ENCODE data around the gene ISLR.

The ISLR gene

DNA sequence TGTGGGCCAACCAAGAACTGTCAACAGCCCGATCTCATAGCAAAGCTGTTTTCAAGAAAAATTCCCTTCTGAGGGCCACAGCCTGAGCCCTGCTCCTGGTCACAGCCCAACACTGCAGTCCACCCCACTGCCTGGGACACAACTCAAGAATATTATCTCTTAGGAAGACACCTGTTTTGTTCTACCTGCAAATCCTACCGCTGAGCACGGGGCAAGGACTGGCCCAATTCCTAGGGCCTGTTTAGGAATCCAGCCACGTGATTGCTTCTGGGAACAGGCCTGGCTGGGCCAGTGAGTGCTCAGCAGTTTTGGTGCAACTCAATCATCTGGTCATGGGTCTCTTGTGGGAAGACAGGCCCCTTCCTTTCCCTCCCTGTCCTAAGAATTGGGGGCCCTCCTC lies 34.9 kb upstream of the ISLR start:
- Histone ChIP-seq H3K4me1 (ENCODE audit: insufficient read depth, low read length) (peaks cover 53% of the 10 kb centered on the region), H3K4me3 (ENCODE audit: low read length) (no peak overlapping the region), H3K9me3 (ENCODE audit: insufficient read depth, low read depth, low read length) (no peaks in the 10 kb centered on the region), H3K27ac (ENCODE audit: low read depth, low read length) (no peak overlapping the region), H3K9ac (ENCODE audit: low read depth, low read length) (no peak overlapping the region), H3K27me3 (ENCODE audit: insufficient read depth, low read length) (peaks cover 64% of the 10 kb centered on the region), H3K36me3 (ENCODE audit: insufficient read depth, low read length) (no peaks in the 10 kb centered on the region)
- WGBS, result 86% methylated on average over 4 of the region's 4 CpGs

DNA sequence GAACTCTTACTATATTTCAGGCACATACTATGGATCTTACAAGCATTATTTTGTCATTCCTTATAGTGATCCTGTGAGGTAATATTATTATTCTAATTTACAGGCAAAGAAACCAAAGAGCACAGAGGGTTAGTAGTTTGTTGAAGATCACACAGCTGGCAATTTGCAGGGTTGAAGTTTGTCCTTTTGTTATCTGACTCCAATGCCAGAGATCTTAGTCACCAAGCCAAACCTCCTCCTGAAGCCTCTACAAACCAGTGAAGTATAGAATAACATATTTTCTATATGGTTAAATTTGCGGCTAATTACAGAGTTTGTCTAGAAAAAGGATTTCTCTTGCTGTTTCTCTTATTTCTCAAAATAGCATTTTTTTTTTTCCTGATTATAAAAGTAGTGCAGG lies 31.9 kb upstream of the ISLR start:
- Histone ChIP-seq H3K9me3 (ENCODE audit: insufficient read depth, low read depth, low read length) (no peaks in the 10 kb centered on the region), H3K36me3 (ENCODE audit: insufficient read depth, low read length) (no peaks in the 10 kb centered on the region), H3K27me3 (ENCODE audit: insufficient read depth, low read length) (peaks cover 37% of the 10 kb centered on the region), H3K4me3 (ENCODE audit: low read length) (no peak overlapping the region), H3K4me1 (ENCODE audit: insufficient read depth, low read length) (peaks cover 52% of the 10 kb centered on the region), H3K27ac (ENCODE audit: low read depth, low read length) (no peak overlapping the region), H3K9ac (ENCODE audit: low read depth, low read length) (no peak overlapping the region)
- WGBS, result no CpG with 5 or more reads among the region's 1 CpG

DNA sequence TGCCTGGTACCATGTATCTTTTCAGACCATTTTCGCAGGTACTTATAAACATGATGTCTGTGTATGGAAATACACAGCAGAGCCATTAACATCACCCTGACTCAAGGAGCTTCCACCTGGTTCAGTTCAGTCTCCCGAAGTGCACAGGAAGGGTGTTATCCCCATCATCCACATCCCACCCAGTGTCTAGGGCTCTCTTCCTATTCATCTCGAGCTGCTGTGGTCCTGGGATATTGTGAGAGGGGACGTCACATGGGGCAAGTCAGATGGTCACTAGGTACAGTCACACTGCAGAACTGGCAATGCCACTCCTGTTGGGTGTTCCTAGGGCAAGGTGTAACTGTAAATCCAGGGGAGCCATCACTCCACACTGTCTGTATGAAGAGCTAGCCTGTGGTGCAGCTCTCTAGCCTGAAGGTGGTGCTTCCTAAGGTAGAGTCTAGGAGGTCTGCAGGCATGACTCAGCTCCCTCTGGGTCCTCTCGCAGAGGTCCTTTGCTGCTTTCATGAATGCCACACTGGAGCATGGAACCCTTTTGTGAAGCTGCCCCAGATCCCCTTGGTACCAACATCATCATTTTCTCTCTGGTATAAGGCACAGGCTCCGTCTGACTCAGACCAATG lies 29.2 kb upstream of the ISLR start:
- H3K27ac ChIP-seq (ENCODE audit: low read depth, low read length), result no peak overlapping the region
- H3K9me3 ChIP-seq (ENCODE audit: insufficient read depth, low read depth, low read length), result no peaks in the 10 kb centered on the region
- peaks cover 10% of the 10 kb centered on the region for H3K27me3 ChIP-seq (ENCODE audit: insufficient read depth, low read length)
- 83% methylated on average over 6 of the region's 6 CpGs for WGBS
- H3K4me3 ChIP-seq (ENCODE audit: low read length), result no peak overlapping the region
- no peak overlapping the region for H3K9ac ChIP-seq (ENCODE audit: low read depth, low read length)
- peaks cover 32% of the 10 kb centered on the region for H3K4me1 ChIP-seq (ENCODE audit: insufficient read depth, low read length)
- no peaks in the 10 kb centered on the region for H3K36me3 ChIP-seq (ENCODE audit: insufficient read depth, low read length)

- peaks cover 11% of the 10 kb centered on the region for H3K4me1 ChIP-seq (ENCODE audit: insufficient read depth, low read length)
- H3K4me3 ChIP-seq (ENCODE audit: low read length), result no peak overlapping the region
- no peak overlapping the region for H3K9ac ChIP-seq (ENCODE audit: low read depth, low read length)
- H3K36me3 ChIP-seq (ENCODE audit: insufficient read depth, low read length), result no peaks in the 10 kb centered on the region
- WGBS, result 97% methylated on average over 1 of the region's 1 CpG
- H3K9me3 ChIP-seq (ENCODE audit: insufficient read depth, low read depth, low read length), result no peaks in the 10 kb centered on the region
- no peak overlapping the region for H3K27ac ChIP-seq (ENCODE audit: low read depth, low read length)
- no peaks in the 10 kb centered on the region for H3K27me3 ChIP-seq (ENCODE audit: insufficient read depth, low read length)
Observed at GRCh38 chr15:74146277-74146800, 27.2 kb upstream of the ISLR start.

DNA sequence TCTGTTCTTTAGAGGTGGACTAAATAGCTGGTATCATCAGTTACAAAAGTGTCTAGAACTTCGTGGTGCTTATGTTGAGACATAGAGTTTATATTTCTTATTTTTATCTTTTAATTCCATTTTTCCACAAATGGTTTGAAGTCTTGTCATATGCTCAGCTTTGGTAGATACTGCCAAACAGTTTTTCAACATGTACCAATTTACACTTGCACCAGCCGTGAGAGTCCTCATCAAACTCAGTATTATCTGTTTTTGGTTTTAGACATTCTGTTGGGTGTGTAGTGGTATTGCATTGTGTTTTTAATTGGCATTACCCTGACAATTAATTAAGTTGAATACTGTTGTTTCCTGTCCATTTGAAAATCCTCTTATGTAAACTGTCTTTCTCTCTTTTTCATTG lies 26.5 kb upstream of the ISLR start:
- Histone ChIP-seq H3K27ac (ENCODE audit: low read depth, low read length) (no peak overlapping the region), H3K9ac (ENCODE audit: low read depth, low read length) (no peak overlapping the region), H3K9me3 (ENCODE audit: insufficient read depth, low read depth, low read length) (no peaks in the 10 kb centered on the region), H3K4me1 (ENCODE audit: insufficient read depth, low read length) (peaks cover 4% of the 10 kb centered on the region; the same call in 1 of the 2 replicates), H3K4me3 (ENCODE audit: low read length) (no peak overlapping the region), H3K36me3 (ENCODE audit: insufficient read depth, low read length) (no peaks in the 10 kb centered on the region), H3K27me3 (ENCODE audit: insufficient read depth, low read length) (no peaks in the 10 kb centered on the region)
- 100% methylated on average over 1 of the region's 2 CpGs for WGBS

- no peak overlapping the region for H3K4me3 ChIP-seq (ENCODE audit: low read length)
- no peaks in the 10 kb centered on the region for H3K9me3 ChIP-seq (ENCODE audit: insufficient read depth, low read depth, low read length)
- WGBS, result 86% methylated on average over 14 of the region's 14 CpGs
- no peaks in the 10 kb centered on the region for H3K27me3 ChIP-seq (ENCODE audit: insufficient read depth, low read length)
- no peak overlapping the region for H3K9ac ChIP-seq (ENCODE audit: low read depth, low read length)
- no peaks in the 10 kb centered on the region for H3K36me3 ChIP-seq (ENCODE audit: insufficient read depth, low read length)
- no peaks in the 10 kb centered on the region for H3K4me1 ChIP-seq (ENCODE audit: insufficient read depth, low read length)
- H3K27ac ChIP-seq (ENCODE audit: low read depth, low read length), result no peak overlapping the region
Observed at GRCh38 chr15:74155766-74156417, 17.6 kb upstream of the ISLR start.

GRCh38 chr15:74156678-74157411 lies 16.7 kb upstream of the ISLR start:
- no peak overlapping the region for H3K9ac ChIP-seq (ENCODE audit: low read depth, low read length)
- 76% methylated on average over 7 of the region's 7 CpGs for WGBS

GRCh38 chr15:74157868-74158827 lies 15.4 kb upstream of the ISLR start:
- Histone ChIP-seq H3K27me3 (ENCODE audit: insufficient read depth, low read length) (no peaks in the 10 kb centered on the region), H3K4me1 (ENCODE audit: insufficient read depth, low read length) (no peaks in the 10 kb centered on the region), H3K9ac (ENCODE audit: low read depth, low read length) (no peak overlapping the region), H3K4me3 (ENCODE audit: low read length) (no peak overlapping the region), H3K27ac (ENCODE audit: low read depth, low read length) (no peak overlapping the region), H3K9me3 (ENCODE audit: insufficient read depth, low read depth, low read length) (no peaks in the 10 kb centered on the region), H3K36me3 (ENCODE audit: insufficient read depth, low read length) (no peaks in the 10 kb centered on the region)
- WGBS, result 92% methylated on average over 8 of the region's 9 CpGs

More at GRCh38 chr15:74156678-74157411, 16.7 kb upstream of the ISLR start:
- Histone ChIP-seq H3K4me1 (ENCODE audit: insufficient read depth, low read length) (no peaks in the 10 kb centered on the region), H3K27me3 (ENCODE audit: insufficient read depth, low read length) (no peaks in the 10 kb centered on the region), H3K27ac (ENCODE audit: low read depth, low read length) (no peak overlapping the region), H3K36me3 (ENCODE audit: insufficient read depth, low read length) (no peaks in the 10 kb centered on the region), H3K4me3 (ENCODE audit: low read length) (no peak overlapping the region), H3K9me3 (ENCODE audit: insufficient read depth, low read depth, low read length) (no peaks in the 10 kb centered on the region)

DNA sequence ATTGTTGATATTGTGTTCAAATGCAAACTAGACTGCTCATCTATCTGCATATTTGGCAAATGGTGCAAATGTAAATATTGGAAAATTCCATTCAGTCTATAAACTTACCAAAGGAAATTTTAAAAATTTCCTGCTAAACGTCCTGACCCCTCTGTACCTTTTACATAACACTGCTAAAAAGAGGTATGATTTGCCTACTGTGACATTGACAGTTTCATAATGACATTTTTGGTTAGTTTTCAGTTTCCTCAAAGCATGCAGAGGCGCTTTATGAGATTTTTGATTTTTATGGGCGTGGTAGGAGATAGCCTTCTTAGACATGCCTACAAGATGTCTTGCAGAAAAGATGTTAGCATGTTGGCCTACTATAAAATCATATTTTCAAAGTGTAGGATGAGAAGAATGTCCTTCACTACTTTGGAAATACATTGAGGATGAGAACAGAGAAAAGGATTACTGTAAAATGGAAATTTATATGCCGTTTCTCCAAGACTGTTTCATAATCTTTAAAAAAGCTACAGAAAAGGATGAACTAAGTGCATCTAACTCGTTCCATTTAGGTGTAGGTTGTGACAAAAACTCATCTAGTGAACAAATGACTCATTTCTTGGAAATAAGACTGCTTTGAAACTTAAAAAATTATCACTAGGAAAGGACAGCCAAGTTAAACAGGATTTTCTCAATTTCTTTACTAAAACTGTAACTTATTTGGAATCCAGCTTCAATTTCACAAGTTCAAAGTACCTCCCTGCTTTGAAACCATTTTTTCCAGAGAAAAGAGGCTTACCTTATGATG lies 14.5 kb upstream of the ISLR start:
- no peaks in the 10 kb centered on the region for H3K4me1 ChIP-seq (ENCODE audit: insufficient read depth, low read length)
- H3K27ac ChIP-seq (ENCODE audit: low read depth, low read length), result no peak overlapping the region
- H3K9me3 ChIP-seq (ENCODE audit: insufficient read depth, low read depth, low read length), result no peaks in the 10 kb centered on the region
- no peak overlapping the region for H3K4me3 ChIP-seq (ENCODE audit: low read length)
- H3K36me3 ChIP-seq (ENCODE audit: insufficient read depth, low read length), result no peaks in the 10 kb centered on the region
- no peaks in the 10 kb centered on the region for H3K27me3 ChIP-seq (ENCODE audit: insufficient read depth, low read length)
- 90% methylated on average over 5 of the region's 5 CpGs for WGBS
- H3K9ac ChIP-seq (ENCODE audit: low read depth, low read length), result no peak overlapping the region

GRCh38 chr15:74159773-74160172 lies 13.7 kb upstream of the ISLR start:
- Histone ChIP-seq H3K36me3 (ENCODE audit: insufficient read depth, low read length) (no peaks in the 10 kb centered on the region), H3K4me1 (ENCODE audit: insufficient read depth, low read length) (no peaks in the 10 kb centered on the region), H3K9ac (ENCODE audit: low read depth, low read length) (no peak overlapping the region), H3K9me3 (ENCODE audit: insufficient read depth, low read depth, low read length) (no peaks in the 10 kb centered on the region), H3K4me3 (ENCODE audit: low read length) (no peak overlapping the region), H3K27ac (ENCODE audit: low read depth, low read length) (no peak overlapping the region), H3K27me3 (ENCODE audit: insufficient read depth, low read length) (no peaks in the 10 kb centered on the region)
- 100% methylated on average over 1 of the region's 1 CpG for WGBS

Measured in HUES64 (cell line).